Left renal pelvis (tissue), 4 donors: Measurements from ENCODE around the gene FBXO27. TPM values are rescaled to one million over a fixed set of nuclear protein-coding genes. Genes with fewer than 3 reads are reported as not detected.
"Not testable (repeated sequence)": the region's sequence is repeated elsewhere in the genome, so short reads cannot be mapped to it uniquely, and the experiment has no call there.

Experiments used
- DNase-seq, 4 donors: peaks; one replicate each; pipeline ENCODE4 v3.0.0-alpha.2; 2013; ENCODE audit warnings: low read depth in 4 of 4, low spot score in 3 of 4
- polyA plus RNA-seq, 4 donors: library from polyadenylated mRNA; unstranded; fragments of 120-200 nt; gene quantifications; one replicate each; pipeline ENCODE4 v1.2.1, GENCODE V29; 2013; ENCODE audit not compliant: insufficient read length in 4 of 4

FBXO27 gene, protein sequence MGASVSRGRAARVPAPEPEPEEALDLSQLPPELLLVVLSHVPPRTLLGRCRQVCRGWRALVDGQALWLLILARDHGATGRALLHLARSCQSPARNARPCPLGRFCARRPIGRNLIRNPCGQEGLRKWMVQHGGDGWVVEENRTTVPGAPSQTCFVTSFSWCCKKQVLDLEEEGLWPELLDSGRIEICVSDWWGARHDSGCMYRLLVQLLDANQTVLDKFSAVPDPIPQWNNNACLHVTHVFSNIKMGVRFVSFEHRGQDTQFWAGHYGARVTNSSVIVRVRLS
- 1 to 10 TPM; 3.9 to 9.8 (median 8.7) TPM for polyA plus RNA-seq

DNA sequence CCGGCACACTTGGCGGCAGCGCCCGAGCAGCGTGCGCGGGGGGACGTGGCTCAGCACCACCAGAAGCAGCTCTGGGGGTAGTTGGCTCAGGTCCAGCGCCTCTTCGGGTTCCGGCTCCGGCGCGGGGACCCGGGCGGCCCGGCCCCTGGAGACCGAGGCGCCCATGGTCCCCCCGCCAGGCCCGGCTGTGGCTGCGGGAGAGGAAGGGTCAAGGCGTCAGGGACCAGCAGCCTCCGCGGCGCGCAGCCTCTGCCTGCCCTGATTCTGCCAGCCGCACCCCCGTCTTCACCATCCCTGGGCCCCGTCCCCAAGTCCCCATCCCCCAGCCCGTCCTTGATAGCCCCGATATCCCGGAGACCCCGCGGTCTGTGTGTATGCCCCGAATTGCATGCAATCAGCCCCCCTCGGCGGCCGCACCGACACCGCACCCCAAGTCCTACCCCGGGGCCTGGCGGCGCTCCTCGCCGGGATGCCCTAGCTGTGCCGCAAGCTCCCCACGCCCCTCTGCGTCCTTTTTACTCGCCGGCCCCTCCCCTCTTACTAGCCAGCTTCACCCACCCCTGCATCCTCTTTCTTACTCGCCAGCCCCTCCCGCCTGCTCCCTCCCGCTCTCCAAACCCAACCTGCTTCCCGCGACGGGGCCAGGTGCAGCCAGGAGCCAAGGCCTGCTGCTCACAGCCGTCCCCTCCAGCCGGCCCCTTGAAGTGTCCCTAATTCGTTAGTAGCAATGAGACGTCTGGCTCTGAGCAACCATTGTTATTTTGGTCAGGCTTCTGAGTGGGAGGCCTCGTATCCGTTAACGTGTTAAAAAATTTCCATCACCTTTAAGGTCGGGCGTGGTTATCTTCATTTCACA, at the start of gene FBXO27:
TSS of gene FBXO27 (minus strand) at position 487 of the 856 bp plus-strand sequence. CDS start at position 165, 322 bp downstream.
- DNase-seq: no peak

DNA sequence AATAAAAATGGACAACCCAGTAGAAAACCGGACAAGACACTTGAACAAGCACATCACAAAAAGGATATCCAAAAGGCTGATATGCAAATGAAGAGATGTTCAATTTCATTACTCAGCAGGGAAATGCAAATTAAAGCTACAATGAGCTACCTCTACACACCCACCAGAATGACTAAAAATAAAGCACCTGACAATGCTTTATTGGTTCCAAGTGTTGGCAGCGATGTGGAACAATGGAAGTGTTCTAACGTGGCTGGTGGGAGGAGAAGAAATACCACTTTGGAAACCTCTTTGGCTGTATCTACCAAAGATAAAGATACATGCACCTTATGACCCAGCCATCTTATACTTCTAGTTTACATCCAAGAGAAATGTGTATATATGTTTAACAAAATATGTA, 48.1 kb upstream of the FBXO27 start:
- DNase-seq: no peak

DNA sequence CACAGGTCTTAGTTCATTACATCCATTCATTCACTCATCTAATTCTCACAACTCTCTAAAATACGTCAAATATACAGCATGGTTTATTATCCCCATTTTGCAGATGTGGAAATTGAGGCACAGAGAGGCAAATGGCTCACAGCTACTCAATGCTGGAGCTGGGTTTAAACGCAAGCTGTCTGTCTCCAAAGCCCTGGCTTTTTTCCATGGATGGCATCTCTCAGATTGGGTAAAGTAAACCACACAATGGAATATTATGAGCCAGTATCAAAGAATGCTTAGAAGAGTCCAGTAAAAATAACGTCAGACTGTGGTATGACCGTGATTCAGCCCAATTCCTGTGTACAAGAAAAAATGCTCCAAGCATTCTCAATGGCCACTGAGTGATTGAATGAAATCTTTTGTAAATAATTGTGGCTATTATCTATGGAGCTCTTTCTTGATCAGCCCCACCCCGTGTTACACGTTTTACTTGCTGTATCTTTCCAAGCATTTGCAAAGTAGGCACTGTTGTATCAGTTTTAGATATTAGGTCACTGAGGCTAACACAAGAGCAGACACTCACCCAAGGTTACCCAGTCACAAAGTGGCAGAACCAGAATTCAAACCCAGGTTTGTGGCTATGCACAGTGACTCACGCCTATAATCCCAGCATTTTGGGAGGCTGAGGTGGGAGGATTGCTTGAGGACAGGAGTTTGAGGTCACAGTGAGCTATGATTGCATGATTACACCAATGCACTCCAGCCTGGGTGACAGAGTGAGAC, 46.3 kb upstream of the FBXO27 start:
- no peak for DNase-seq

DNA sequence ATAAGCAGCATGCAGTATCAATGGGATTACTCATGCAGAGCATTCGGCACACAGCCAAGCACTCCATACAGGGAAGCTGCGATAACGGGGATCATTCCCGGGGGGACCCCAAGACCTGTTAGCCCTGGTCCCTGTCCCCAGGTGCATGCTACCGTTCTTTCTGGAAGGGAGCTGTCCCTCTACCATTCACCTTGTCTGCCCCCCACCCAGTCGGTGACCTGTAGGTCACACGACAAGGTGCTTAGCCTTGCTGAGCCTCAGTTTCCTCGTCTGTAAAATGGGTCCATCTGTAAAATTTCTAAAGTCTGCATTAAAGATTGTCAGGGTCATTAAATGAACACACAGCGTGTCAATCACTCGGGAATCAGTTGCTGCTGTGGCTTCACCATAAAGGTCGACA, 45.0 kb upstream of the FBXO27 start:
- no peak for DNase-seq

DNA sequence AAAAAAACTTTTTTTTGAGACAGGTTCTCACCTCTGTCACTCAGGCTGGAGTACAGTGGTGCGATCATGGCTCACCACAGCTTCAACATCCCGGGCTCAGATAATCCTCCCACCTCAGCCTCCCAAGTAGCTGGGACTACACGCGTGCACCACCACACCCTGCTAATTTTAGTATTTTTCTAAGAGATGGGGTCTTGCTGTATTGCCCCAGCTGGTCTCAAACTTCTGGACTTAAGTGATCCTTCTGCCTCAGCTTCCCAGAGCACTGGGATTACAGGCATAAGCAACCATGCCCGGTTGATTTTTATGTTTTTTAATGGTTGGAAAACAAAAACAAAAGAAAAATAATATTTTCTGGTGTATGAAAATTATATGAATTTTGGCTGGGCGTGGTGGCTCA, 42.6 kb upstream of the FBXO27 start:
- DNase-seq: no peak

DNA sequence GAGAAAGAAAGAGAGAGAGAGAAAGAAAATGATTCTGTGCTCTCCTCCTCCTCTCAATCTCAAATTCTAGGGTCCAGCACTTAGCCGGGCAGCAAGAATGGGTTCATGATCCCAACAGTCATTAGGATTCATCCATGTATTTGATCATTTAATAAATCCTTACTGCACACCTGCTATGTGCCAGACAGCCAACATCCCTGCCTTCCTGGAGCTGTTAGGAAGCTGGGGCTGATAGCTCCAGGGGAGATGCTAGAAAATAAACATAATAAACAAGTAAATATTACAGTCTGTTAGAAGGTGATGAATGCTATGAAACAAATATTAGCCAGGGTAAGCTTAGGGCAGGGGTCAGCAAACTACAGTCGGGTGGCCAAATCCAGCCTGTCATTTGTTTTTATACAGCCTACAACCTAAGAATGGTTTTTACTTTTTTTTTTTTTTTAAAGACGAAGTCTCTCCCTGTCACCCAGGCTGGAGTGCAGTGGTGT, 41.9 kb upstream of the FBXO27 start:
- no peak for DNase-seq

DNA sequence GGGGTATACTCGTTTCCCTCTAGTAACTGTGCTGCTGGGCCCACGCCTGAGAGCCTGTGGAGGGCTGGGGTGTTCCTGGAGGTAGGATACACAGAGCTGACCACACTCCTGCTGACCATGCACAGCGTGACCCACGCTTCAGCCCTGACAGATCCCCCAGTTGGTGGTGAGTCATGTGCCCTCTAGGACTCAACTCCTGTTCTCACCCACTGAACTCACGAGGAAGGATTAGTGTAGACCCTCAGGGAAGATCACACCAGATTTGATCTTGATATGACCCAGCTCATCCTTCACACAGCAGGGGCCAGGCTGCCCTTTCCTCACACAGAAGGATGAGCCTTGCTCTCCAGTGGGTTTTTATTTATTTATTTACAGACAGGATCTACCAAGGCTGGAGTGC, 38.5 kb upstream of the FBXO27 start:
- no peak for DNase-seq

DNA sequence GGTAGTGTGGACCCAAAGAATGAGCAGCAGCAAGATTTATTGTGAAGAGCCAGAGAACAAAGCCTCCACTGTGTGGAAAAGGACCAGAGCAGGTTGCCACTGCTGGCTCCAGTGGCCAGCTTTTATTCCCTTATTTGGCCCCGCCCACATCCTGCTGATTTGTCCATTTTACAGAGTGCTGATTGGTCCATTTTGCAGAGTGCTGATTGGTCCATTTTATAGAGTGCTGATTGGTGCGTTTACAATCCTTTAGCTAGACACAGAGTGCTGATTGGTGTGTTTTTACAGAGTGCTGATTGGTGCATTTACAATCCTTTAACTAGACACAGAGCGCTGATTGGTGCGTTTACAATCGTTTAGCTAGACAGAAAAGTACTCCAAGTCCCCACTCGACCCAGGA, 35.9 kb upstream of the FBXO27 start:
- not testable (repeated sequence) for DNase-seq

DNA sequence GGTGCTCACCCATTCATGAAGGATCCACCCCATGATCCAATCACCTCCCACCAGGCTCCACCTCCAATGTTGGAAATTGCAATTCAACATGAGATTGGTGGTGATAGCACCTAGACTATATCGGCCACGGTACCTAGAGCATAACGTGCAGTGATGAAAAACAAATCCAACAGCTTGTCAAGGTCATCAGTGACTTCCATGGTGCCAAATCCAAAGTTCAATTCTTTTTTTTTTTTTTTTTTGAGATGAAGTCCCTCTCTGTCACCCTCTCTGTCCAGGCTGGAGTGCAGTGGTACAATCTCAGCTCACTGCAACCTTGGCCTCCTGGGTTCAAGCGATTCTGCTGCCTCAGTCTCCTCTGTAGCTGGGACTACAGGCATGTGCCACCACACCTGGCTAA, 34.8 kb upstream of the FBXO27 start:
- no peak for DNase-seq

DNA sequence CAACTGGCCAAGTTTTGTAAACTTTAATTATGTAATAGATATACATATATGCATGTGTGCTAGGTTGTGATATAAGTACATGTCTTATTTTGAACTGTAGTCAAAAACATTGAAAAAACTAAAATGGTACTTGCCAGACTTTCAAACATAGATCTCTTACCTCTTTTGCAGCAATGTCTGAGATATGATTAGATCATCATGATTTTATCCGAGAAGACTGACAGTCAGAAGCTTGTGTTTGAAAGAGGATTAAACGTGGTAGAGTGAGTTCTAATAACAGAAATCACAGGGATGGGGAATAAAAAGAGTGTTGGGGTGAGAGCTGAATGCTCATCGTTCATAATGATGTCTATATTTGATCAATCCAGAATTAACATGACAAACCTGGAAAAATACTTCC, 33.6 kb upstream of the FBXO27 start:
- DNase-seq: no peak

DNA sequence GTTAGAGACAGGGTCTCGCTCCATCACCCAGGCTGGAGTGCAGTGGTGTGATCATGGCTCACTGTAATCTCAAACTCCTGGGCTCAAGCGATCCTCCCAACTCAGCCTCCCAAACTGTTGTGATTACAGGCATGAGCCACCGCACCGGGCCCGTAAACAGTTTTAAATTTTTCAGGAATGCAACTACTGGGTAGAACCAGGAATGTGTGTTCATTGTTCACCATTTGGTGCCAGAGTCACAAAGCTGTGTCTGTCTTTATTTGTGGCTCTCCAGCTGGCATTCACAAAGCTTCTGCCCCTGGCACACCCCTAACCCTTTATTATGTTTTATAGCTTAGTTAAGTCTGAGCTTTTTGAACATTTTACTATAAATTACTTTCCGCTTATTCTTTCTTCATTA, 32.1 kb upstream of the FBXO27 start:
- no peak for DNase-seq

DNA sequence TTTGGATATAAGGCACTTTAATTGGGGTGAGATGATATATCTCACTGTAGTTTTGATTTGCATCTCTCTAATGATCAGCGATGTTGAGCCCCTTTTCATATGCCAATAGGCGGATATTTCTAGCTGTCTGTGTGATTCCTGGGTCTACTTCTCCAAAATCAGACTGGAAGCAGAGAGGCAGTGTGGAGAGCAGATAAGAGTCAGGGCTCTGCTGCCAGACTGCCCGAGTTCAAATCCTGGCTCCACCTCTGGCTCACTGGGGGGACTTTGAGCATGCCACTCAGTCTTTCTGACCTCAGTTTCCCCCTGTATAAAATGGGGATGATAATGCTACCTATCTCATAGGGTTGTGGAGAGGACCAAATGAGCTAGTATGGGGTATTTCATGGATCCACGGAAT, 27.8 kb upstream of the FBXO27 start:
- DNase-seq: no peak

DNA sequence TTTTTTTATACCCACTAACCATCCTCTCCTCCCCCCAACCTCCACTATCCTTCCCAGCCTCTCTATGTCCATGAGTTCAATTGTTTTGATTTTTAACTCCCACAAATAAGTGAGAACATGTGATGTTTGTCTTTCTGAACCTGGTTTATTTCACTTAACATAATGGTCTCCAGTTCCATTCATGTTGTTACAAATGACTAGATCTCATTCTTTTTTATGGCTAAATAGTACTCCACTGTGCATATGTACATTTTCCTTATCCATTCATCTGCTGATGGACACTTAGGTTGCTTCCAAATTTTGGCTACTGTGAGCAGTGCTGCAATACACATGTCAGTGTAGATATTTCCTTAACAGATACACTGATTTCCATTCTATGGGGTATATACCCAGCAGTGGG, 27.0 kb upstream of the FBXO27 start:
- no peak for DNase-seq

DNA sequence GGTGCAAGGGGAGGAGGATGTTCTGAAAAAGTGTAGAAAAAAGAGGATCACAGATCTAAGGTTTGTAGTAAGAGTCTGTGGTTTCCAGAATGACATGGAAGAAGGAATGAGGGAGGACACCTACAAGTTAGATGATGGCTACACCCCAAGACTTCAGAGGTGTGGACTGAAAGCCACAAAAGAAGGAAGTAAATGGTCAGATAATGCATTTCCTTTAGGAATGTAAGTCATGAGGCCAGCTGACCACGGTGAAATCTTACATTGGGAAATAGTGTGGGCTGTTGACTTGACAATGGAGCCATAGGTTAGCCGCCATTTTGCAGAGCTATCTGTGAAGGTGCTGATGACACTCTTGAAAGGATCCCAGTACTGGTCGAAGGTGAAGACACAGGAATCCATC, 25.3 kb upstream of the FBXO27 start:
- DNase-seq: no peak

DNA sequence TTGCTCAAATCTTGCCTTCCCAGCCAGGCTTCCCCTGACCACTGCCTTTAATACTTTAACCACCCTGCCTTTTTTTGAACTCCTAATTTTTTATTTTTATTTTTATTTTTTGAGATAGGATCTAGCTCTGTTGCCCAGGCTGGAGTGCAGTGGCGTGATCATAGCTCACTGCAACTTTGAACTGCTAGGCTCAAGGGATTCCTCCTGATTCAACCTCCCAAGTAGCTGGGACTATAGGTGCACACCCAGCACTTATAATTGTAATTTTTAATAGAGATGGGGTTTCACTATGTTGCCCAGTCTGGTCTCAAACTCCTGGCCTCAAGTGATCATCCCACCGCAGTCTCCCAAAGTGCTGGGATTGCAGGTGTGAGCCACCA, 21.7 kb upstream of the FBXO27 start:
- no peak for DNase-seq

DNA sequence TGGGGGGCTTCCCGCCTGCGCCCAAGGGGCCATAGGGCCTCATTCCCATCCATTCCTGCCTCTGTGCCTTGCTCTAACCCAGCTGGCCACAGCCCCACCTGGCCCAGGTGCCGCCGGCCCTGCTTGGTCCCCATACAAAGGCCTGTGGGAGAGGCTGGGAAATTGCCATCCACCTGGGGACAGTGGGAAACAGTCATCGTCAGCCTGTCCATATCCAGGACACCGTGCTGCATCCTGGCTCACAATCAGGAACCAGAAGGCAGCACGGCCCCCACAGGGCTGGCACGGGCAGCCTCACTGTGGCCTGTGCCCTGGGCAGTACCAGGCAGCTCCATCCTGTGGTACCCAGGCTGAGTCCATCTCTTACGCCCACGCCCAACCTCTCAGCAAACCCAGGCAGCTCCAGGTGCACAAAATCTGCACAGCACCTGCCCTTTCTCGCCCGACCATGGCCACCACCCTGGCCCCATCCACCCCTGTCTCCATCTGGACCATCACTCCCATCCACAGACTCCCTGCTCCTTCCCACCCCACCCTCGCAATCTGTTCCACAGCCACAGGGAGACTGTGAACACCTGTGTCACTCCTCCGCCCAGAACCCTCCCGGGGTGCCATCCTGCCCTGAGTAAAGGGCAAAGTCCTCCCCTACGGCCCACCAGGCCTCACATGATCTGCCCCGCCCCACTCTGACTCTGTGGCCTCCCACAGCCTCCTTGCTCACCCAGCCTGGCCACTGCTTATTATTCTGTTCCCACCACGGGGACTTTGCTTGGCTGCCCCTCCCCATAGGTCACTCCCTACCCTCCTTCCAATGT, 21.1 kb upstream of the FBXO27 start:
- DNase-seq: no peak

DNA sequence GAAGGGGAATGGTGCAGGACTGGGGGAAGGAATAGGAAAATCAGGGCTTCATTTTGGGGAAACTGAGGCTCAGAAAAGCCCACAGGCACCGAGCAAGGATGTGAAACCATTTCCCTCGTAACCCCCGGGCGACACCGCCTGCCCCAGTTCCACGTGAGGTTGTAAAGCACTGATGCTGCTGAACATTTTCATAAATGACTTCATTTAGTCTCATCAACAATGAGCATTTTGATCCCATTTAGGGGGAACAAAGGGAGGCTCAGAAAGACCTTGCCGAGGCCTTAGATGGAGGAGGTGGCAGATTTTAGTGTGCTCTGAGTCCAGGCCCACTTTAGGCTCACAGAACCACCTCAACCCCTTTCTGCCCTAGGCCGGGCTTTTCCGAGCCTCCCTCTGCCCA, 20.5 kb upstream of the FBXO27 start:
- no peak for DNase-seq

DNA sequence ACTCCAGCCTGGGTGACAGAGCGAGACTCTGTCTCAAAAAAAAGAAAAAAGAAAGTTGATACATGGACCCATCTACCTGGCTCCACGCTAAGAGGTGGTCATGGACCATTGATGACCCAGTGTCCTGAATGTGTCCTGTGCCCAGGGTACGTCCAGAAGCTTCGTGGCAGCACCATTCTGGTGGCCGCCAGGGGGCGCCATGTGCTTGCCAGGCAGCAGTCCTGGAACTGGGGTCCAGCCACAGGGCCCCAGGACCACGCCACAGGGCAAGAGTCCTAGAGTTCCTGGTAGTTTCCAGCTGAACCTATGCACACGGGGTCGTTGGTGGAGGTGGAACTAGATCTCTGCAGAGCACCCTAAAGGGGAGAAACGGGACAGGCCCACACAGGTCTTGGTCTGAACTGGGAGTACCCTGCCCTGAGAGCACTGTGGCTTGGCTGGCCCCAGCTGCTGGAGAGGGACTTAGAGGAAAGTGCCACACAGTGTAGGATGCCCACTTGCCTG, 19.9 kb upstream of the FBXO27 start:
- no peak for DNase-seq

DNA sequence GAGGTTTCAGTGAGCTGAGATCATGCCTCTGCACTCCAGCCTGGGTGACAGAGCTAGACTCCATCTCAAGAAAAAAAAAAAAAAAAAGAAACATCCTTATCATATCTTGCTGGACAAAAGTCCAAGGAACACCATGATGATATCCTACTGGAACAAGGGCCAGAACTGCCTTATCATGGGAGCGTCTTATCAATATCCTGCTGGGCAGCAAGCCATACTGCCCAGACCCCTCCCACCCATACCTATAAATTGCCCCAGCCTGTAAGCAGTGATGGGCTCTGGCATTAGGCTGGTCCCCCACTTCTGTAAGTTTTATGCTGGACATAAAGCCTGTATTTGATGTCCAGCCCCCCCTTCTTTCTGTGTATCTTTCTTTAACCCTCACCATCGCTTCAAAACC, 14.7 kb upstream of the FBXO27 start:
- DNase-seq: no peak
